GM18511 (cell line): ENCODE measurements around the gene GATA5.

ENCODE experiments used
- ATAC-seq: cut with Tn5 transposase; IDR thresholded peaks from one replicate; pipeline ENCODE4 v1.9.1; 2021; ENCODE audit warnings: mild to moderate bottlenecking, moderate library complexity; ENCODE audit not compliant: unreplicated experiment

The GATA5 gene, protein sequence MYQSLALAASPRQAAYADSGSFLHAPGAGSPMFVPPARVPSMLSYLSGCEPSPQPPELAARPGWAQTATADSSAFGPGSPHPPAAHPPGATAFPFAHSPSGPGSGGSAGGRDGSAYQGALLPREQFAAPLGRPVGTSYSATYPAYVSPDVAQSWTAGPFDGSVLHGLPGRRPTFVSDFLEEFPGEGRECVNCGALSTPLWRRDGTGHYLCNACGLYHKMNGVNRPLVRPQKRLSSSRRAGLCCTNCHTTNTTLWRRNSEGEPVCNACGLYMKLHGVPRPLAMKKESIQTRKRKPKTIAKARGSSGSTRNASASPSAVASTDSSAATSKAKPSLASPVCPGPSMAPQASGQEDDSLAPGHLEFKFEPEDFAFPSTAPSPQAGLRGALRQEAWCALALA

DNA sequence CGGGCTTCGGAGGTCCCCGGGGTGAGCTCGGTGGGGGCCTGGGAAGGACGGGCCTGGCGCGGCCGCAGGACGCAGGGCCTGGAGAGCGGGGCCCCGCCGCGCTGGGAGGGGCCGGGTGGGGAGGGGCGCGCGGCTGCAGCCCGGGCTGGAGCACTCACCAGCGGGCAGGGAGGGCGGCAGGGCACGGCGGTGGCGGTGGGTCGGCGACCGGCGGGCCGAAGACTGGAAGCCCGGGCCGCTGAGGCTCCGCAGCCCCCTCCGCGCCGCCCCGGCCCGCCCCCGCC is at the start of gene GATA5:
Gene GATA5 (minus strand): TSS at position 224 of the 284 bp plus-strand sequence. CDS start 474 bp downstream, outside the sequence.
- ATAC-seq: no peak

DNA sequence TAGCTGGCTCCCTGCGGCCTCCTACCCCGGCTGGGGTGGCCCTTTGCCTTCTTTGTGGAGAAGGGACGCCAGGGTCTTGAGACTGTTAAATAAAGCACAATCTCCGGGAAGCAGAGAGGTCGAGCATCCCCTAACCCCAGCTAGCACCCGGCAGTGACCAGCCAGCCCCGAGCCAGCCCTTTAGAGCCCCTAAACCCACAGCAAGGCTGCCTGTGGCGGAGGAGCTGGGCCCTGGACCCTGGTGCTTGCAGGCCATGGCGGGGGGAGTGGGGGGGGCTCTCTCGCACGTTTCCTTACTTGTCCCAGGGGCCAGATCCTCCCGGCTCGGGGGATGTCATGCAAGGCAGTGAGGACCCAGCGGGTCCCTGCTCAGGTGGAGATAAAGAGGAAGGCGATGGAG is 49.2 kb upstream of the GATA5 start:
- no peak for ATAC-seq

DNA sequence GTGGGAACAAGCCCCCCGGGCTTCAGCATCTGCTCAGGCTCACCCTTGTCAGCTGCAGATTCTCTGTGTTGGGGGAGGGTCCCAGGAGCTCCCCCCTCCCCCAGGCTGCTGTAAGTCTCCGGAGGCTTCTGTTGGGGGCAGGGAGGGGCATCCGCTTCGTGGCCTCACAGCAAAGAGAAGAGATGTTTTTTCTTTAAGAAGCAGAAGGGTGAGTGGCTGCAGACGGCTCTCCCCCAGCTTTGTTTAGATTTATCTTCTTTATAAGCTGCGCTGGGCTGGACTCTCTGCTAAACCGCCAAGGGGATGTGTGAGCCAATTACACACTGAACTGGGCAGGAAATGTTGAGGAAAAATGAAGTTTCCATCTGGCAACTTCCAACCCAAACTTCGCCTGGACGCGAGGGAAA is 48.7 kb upstream of the GATA5 start:
- no peak for ATAC-seq

DNA sequence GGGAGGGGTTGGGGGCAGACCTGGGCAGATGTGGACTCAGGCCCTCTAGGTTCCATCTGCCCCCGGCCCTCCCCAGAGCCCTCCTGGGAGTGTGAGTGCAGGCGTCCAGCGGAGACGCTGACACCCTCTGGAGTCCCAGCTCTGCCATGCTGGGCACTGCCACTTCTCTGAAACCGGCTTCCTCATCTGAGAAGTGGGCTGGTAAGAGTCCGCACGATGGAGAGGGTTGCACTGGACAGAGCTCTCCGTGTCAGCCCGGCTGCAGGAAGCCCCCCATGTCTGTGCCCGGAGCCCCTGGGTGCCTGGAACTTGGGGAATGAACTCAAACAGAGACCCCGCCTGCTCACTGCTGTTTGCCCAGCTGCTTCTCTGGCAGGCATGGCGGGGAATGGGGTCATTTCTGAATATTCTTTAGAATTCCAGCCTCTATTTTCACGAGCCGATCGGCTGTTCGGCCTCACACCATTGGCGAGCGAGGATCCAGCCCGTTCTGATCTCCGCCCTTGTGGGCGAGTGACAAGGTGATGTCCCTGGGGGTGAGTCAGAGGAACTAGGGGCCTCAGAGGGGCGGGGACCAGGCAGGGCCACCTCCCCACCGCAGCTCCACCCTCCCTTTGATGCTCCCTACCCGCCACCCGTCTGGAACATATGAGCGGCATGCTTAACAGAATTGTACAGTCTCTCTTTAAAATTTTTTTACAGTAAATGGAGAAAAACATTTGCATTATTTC is 47.8 kb upstream of the GATA5 start:
- no peak for ATAC-seq

DNA sequence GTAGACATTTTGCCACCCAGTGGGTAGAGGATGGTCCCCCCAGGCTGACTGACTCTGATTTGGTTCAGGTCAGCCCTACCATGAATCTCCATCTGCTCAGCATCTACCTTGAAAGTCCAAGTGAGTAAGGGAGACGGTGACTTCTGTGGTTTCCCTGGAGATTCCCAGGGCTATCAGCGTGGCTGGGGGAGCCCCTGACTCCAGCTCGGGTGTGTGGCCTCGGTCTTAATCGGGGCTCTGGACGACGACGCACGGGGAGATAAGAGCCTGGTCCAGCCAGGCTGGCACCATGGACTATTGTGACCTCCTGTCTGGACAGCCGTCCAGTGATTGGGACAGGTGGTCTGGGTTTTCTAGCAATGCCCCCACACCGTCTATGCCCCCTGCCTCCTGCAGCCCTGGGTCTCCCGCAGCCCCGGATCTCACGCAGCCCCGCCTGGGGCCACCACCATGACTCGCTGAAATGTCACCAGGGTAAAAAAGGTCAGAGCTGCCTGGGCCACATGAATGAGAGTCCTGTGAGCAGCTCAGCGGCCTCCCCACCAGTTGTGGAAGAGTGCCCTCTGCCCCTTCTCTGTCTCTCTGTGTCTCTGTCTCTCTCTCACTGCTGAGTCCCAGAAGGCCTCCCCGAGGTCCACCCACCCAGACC is 47.1 kb upstream of the GATA5 start:
- ATAC-seq: no peak

DNA sequence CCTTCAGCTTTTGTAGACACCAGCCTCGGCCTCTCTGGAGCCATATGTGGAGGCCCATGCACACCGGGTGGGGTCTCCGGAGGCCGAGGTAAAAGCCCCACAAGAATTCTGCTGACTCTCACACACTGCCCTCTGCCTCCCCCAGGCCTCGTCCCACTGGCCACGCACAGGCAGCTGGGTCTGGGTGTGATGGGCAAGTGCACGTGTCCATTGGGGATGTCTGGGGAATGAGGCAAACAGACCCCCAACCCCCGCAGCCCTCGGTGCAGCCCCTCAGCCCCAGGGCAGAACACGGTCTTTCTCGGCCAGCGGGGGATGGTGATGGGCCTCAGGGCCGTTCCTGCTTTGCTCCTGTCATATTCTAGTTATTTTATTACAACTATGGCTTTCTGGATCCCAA is 44.0 kb upstream of the GATA5 start:
- no peak for ATAC-seq

DNA sequence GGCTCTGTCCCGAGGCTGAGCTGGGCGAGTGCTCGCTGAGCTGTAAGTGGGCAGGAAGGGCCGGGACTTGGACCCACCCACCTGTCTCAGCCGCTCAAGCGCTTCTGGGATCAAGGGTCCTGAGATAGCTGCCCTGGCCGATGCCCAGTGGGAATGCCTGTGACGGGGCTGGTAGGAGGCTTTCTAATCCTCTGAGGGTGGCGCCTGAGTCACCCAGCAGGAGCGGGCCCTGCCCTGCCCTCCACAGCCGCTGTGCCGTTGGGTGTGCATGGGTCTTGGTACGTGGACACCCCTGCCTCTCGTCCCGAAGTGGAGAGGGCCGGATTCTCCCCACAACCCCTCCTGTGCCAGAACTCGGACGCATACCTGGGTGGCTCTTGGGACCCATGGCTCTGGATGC is 43.1 kb upstream of the GATA5 start:
- no peak for ATAC-seq

DNA sequence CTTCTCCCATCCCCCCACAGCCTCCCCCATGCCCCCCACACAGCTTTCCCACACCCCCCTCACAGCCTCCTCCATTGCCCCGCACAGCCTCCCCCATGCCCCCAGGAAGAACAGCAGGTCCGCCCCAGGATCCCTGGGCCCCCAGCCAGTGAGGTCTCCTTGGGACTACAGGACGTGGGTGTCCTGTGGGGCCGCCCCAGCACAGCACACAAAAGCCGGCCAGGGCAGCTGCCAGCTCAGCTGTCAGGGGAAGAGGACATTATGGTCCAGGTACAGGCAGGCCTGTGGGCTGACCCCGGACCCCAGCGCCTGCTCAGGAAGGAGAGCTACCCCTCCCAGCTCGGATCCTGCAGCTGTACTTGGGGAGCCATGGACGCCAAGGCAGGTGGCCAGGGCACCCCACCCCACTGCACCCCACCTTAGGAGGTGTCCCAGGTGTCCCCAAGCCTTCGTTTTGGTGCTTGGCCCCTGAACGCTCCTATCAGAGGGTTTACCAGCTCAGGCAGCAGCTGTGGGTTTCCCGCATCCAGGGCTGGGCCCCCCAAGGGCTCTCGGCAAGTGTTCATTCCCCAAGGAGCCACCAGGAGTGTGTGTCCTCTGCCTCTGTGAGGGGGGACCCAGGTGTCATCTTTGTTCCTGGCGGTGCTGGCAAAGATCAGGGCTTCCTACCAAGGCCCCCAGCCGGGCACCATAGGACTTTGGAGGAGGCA is 42.3 kb upstream of the GATA5 start:
- no peak for ATAC-seq

DNA sequence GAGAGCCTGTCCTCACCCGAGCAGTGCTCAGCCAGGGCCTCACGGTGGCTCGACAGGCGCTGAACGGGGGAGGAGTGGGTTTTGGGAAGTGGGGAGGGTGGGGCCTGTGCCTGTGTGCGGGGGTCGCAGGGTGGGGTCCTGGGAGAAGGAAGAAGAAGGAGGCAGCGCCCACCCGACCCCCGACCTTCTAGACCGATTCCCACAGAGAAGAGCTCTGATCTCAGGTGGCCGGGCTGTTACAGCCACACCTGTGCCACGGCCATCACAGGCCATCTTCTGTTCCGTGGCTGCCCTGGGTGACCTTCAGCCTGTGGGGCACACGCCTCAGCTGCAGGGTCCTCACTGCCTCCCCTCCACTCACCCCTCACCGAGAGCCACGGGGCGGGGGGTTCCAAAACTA is 41.4 kb upstream of the GATA5 start:
- ATAC-seq: no peak

DNA sequence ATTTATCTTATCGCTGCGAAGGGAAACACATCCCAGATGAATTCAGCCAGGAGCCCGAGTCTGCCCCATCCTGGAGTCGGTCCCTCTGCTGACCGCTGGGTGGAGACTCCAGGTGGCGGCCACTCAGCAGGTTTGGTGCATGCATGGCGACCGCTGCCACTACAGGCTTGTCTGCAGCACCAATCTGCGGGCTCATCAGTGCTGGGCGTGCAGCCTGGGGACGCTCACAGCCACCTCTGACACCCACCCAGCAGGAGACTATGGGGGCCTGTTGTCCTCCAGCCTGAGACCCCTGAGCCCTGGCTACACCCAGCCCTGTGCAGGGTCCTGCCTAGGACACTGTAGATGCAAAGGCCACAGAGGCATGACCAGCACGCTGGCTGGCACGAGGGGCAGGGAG is 40.5 kb upstream of the GATA5 start:
- no peak for ATAC-seq

DNA sequence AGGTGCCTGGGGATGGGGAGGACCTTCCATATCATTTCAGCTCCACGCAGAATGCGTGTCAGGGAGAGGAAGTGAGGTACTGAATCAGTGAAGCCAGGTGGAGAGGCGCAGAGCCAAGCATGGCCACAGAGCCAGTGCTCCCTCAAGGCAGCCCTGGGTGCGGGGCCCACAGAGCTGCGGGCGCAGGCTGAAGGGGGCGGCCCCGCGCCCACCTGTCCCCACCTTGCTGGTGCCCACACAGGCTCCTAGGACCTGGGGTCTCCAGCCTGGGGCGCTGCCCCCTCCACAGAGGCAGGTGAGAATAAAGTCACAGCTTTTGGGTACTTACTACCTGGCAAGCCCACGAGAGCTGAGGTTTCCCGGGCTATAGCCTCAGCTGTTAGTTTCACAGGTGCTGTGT is 40.0 kb upstream of the GATA5 start:
- ATAC-seq: no peak

DNA sequence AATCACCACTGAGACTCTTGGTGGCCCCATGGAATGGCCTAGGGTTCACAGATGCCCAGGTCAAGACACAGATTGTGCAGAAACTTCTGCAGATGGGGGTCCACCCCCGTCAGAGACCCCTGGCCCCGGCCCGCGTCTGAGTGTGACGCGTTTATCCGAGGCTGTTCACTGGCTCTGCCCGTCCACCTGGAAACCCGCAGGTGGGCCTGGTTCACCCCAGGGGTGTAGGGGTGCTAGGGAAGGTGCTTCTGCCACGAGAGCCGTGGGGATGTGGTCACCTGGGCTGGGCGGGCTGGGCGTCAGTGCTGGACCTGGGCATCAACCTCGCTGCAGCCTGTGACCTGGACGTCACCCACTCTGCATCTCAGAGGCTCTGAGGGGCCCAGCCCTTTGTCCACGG is 39.5 kb upstream of the GATA5 start:
- no peak for ATAC-seq

DNA sequence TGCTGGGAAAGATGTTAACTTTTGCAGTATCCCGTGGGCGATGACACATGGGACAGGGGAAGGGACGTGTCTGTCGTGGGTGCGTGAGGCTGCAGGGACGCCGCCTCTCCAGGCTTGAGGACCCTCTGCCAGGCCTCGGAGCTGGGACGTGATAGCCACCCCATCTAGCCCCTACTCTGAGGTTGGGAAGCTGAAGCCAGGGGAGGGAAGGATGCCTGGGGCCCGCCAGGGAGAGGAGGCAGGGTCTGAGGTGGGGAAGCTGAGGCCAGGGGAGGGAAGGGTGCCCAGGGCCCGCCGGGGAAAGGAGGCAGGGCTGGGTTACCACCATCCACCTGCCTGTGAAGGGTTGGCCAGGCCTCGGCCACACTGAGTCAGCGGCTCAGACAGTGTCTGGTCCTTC is 38.2 kb upstream of the GATA5 start:
- ATAC-seq: no peak

DNA sequence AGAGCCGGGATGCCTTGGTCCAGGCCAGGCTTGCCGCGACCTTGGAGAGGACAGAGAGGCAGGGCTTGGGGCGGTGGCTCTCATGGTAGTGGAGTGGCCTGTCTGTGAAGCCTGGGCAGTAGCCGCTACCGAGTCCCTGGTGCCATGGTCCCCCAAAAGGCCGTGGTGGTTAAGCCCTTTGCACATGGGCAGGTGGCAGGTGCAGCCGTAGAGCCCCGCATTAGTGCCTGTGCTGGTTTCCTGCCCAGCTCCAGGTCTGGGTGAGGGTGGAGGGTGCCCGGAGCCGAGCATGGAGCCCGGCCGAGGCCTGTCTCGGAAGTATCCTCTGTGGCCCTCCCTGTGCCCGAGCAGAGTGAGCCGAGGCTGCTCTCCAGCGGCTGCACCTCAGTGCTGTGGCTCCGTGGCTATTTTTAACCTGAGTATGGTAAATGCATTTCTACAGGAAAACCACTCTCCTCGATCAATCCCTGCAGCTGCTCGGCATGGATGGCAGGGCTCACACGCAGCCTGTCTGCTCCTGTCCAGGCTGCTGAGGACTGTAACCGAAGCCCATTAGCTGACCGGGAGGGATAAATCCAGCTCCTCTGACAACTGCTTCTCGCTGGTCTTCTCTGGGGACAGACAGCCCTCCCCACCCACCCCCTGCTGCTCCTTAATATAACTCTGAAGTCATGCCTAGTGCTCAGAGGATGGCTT is 36.3 kb upstream of the GATA5 start:
- no peak for ATAC-seq

DNA sequence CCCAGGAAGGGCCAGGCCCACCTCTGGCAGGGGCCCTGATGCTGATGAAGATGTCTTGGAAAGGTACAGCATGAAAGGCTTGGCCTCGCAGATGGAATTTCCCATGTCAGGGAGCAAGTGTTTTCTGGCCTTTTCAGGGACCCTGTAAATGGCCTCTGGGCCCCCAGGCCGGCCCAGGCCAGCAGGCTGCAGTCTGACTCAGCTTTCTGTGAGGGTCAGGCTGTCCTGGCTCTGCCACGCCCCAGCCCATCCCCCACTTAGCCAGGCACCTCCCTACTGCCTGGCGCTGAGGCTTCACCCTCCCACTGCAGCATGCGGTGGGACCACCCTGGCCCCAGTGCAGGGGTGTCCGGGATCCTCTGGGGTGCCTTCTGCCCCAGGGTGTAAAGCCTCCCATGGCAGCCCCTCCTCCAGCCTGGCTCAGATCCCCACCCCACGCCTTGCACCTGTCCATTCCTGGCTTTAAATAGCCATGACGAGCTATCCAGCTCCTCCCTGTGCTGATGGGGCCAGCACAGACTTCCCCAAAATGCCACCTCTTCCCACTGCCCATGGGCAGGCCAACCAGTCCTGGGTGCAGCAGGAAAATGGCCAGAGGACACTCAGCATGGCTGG is 35.6 kb upstream of the GATA5 start:
- no peak for ATAC-seq

DNA sequence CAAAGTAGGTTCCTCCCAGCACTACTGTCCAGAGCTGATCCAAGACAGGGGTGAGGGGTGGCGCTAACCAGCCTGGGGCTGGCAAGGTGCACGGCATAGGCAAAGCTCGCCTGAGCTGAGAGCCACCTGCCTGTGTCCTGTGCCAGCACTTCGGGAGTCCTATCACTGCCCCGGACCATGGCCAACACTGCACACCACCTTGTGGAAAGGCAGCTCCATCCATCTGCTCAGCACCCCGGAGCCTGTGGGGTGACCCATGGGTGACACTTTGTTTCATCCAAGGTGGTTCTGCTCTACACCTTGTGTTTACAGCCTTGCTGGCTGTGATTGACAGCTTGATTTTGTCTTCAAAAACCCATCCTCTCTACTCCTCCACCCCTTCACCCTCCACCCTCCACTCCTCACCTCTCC is 32.9 kb upstream of the GATA5 start:
- ATAC-seq: no peak

DNA sequence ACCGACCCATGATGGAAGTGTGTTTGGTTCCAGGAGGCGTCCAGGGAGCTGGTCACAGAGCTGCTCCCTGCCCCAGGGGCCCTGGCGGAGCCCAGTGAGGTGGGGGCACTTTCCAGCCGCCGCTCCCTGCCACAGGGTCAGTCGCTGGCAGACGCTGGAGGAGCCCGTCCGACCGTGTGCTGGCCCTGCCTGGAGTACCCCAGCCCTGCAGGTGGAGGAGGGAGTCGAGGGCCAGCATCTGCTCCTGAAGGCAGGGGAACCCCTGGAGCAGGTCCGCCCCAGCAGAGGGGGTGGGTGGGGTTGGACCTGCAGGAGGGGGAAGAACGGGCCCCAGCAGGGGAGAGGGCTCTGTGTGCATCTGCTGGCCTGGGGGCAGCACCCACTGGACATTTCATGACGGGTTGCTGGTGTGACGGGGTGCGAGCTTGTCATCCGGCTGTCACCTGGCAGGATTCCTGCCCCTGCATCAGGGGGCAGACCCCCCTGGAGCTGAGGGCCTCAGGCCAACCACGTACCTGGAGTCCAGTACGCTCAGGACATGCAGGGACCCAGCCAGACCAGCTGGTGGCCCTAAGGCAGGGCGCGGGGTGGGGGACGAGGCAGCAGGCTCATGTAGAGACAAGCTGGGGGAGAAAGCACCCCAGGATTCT is 32.3 kb upstream of the GATA5 start:
- ATAC-seq: no peak

DNA sequence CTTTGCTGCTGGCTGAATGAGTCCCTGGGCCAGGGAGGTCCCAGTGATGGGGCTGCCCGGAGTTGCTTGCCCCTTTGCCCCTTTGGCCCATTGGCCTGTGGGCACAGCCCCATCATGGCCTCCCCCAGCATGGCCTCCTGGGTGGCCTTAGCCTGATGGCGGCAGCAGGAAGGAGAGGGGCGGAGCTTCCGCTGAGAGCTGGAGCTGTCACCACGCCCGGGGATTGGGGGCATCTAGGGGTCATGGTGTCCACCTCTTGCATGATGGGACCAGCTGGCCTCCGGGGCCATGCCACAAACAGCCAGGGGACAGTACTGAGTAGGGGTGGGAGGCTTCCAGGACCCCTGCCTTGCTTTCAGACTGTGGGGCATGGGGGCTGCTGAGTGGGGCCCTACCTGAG is 31.5 kb upstream of the GATA5 start:
- ATAC-seq: no peak

DNA sequence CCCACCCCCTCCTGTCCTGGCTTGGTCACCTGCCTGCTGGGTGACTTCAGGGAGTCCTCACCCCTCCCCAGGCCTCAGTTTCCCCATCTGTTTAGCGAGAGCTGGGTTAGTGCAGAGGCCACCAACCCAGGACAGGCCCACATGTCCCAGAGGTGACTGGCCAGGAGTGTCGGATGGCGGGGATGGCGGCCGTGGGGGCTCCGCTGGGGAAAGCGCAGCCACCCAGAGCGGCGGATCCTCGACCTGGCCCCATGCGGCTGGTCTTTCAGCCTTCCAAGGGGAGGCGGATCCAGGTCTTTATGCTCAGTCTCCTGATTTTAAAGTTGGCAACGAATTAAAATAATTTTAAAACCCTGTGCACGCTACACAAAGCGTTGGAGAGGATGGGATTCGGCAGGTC is 31.0 kb upstream of the GATA5 start:
- no peak for ATAC-seq

DNA sequence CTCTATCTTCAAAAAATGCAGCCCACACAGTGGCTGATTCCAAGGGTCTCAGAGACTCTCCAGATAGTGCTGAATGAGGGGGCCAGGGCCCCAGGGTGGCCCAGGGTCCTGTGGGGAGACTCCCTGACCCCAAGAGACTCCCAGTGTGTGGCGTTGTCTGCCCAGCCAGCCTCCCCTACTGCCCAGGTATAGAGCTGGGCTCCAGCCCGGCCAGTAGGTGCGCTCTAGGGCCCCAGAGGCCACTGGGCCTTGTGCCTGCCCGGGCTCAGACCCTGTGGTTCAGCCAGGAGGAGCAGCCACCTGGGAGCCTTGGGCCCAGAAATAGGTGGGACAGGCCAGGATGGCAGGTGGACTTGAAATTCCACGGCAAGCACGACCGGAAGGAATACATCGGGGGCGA is 30.3 kb upstream of the GATA5 start:
- ATAC-seq: no peak
